ENCODE results near the gene KLHL2. TPM values are rescaled to one million over a fixed set of nuclear protein-coding genes. Genes with fewer than 3 reads are reported as not detected.

The KLHL2 gene
- total RNA-seq, 4 donors from 2014 or later: 16.8 to 26.7 (median 21.2) TPM

DNA sequence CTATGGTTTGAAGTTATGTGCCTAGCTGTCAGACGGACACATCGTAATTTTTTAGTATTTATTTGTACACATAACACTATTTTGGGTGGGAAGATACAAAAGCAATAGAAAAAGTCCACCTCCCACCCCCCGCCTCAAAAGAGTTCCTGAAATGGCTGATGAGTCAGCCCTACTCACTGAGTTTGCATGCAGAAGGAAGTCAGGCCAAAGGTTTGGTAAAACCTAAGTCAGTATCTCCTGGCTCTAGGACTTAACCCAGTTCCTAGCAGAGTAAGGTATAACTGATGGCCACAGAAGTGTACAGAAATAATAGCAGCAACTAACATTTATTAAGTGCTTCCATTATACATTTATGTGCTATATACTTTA lies 2.9 kb upstream of the KLHL2 start:
- TF ChIP-seq, protein P1, sequence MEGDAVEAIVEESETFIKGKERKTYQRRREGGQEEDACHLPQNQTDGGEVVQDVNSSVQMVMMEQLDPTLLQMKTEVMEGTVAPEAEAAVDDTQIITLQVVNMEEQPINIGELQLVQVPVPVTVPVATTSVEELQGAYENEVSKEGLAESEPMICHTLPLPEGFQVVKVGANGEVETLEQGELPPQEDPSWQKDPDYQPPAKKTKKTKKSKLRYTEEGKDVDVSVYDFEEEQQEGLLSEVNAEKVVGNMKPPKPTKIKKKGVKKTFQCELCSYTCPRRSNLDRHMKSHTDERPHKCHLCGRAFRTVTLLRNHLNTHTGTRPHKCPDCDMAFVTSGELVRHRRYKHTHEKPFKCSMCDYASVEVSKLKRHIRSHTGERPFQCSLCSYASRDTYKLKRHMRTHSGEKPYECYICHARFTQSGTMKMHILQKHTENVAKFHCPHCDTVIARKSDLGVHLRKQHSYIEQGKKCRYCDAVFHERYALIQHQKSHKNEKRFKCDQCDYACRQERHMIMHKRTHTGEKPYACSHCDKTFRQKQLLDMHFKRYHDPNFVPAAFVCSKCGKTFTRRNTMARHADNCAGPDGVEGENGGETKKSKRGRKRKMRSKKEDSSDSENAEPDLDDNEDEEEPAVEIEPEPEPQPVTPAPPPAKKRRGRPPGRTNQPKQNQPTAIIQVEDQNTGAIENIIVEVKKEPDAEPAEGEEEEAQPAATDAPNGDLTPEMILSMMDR (IDR thresholded peaks at IDR 0.05; ENCODE audit: low read depth): no peak

DNA sequence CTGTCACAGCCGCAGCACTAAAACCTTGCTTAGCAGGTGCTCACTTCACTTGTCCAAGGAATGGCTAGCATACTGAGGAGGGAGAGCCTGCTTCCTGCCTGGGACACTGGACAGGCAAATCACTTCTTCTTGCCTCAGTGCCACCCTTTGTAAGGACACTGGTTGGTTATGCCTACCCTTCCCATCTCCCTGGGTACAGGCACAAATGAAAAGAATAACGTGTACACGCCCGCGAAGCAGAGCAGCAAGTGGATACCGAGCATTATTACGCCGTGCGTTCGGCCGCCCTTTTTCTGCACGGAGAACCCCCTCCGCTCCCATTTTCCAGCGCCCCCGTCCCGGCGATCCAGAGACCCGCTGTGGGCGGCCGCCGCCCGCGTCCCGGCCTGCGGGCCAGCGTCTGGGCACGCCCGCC lies 338 bp upstream of the KLHL2 start:
- TF ChIP-seq, protein P1 (IDR thresholded peaks at IDR 0.05; ENCODE audit: low read depth): no peak

DNA sequence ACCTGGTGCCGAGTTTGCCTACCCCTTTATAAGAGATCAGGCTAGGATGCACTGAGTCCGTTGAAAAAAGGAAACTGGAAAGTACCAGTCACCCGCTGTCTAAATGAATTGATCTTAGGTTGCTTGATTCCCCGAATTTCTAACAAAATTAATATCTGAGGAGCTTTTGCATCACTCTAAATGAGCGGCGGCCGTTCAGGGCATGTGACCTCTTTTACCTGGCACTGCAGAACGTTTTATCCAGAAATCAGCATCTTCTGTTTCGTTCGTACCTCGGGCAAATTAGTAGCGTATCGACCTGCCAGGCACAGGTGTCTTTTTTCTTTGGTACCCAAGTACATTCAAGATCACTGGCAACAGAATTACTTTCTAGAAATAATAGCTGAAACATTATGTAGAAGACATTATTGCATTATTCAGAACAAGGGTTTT lies 876 bp downstream of the KLHL2 start:
- TF ChIP-seq, protein P1 (IDR thresholded peaks at IDR 0.05; ENCODE audit: low read depth): no peak

DNA sequence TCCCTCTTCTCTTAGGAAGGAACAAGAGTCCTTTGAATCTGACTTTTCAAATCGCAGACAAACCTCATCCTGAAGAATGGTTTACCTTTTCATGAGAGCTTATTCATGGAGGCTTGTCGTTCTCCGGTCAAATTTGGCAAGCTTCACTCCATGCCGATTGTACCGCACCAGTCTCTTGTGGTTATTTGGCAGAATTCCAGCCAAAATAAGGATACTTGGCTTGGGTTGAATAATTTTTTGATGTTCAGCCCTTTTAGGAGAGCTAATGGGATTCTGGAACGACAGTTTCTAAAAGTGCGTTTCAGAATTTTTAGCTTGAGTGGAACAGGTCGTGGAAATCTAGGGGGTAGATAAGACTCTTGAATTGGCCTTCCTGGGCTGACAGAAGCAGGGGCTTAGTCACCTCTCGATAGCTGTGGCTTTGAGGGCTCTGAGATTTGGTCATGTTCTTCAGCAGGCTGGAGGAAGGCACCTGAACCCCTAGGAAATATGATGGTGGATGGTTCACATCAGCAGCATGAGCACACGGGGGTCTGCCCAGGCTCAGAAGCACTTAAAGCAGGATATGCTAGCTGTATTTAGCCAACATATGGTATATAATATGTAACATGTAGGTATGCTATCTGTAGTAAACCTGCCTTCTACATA lies 1.5 kb downstream of the KLHL2 start:
- TF ChIP-seq, protein P1 (IDR thresholded peaks at IDR 0.05; ENCODE audit: low read depth): no peak

DNA sequence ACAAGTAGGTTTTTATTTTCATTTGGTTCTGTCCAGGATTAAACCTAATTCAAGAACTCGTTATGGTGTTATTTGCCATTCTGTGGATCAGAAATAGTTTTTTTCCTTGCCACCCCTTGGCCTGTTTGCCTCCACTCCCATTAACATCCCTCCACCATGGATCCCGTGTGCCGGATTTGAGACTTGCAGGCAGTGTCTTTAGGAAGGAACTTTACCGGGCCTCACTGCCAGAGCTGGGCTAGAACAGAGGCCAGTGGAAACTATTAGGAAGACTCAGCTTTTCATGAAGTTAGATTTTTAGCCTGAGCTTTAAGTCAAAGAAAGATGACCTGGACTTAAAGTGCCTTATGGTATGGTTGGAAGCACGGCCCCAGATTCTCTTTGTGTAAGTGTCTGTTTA lies 2.4 kb downstream of the KLHL2 start:
- TF ChIP-seq, protein P1 (IDR thresholded peaks at IDR 0.05; ENCODE audit: low read depth): no peak

DNA sequence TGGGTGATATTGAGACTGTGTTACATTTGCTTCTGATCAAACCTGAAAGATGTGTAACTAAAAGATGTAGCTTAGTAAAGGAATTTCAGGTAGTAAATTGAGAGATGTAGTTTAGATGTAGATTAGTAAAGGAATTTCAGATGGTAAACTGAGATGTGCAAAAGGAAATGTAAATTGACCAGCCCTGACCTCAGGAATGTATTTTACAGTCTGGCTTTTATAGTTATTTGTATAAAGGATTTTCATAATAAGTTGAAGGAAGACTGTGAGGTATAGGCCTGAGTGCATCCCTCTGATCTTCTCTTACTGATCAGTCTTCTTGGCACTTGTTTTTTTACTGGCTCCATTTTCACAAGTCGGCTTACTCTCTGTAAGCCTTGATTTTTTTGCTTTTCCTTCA lies 3.2 kb downstream of the KLHL2 start:
- TF ChIP-seq, protein P1 (IDR thresholded peaks at IDR 0.05; ENCODE audit: low read depth): no peak

DNA sequence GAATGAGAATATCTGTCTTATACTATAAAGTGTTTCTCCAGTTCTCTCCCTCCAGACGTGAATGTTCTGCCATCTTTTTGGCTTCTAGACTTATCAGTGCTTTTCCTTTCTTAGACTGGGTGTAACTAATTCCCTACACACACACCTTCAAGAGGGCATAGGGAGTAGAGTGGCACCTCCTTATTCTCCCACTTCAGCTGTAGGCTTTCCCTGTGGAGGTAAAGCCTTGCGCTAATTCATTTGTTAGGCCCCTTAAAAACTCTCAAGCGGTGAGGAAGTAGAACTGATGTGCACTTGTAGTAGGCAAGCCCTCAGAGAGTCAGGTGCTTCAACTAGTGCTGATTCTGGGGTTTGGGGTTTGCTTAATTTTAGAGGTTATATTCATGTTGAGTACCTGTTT lies 10.0 kb downstream of the KLHL2 start:
- TF ChIP-seq, protein P1 (IDR thresholded peaks at IDR 0.05; ENCODE audit: low read depth): no peak

Measured in subcutaneous adipose tissue (tissue), 4 donors.